Measurements from ENCODE around the gene FOXN4. TPM values are rescaled to one million over a fixed set of nuclear protein-coding genes. Genes with fewer than 3 reads are reported as not detected.
A peak's percentile ranks its signal among the peaks of the same experiment; 100 is the strongest.

The FOXN4 gene
- total and polyA plus RNA-seq, 9 of the 15 experiments (the other 6 are each of a cell fraction or from before 2014, with no cell fraction given): not detected

DNA sequence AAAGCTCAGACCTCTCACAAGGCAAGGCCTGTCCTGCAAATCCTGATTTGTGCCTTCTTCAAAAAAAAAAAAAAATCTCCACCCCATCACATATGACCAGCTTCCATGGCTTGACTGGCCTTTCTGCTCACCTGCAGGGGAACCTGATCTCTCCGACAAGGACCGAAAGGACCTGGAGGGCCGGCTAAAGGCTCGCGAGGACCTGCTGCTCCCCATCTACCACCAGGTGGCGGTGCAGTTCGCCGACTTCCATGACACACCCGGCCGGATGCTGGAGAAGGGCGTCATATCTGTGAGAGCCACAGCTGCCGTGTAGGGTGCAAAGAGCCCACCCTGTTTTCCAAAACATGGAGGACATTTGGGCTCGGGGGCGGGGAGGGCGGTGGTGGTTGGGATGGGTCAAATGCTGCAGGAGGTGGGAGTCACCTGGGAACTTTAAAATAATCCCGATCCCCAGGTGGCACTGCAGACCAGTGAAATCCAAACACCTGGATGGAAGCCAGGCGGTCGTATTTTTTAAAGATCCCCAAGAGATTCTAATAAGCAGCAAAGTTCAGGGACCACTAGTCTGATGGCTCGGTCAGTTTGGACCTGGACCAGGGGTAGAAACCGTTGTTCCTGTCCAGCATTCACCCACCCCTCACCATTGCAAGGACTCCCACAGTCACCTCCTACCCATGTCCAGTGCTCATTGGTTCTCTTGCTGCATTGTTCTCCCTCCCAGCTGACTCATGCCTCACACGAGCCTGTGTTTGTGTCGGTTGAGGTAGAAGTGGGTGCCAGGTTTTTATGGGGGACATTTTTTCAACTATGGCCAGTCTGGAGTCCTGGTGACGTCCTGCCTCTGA is 44.8 kb downstream of the FOXN4 start (continued):
- TF ChIP-seq, protein P1, sequence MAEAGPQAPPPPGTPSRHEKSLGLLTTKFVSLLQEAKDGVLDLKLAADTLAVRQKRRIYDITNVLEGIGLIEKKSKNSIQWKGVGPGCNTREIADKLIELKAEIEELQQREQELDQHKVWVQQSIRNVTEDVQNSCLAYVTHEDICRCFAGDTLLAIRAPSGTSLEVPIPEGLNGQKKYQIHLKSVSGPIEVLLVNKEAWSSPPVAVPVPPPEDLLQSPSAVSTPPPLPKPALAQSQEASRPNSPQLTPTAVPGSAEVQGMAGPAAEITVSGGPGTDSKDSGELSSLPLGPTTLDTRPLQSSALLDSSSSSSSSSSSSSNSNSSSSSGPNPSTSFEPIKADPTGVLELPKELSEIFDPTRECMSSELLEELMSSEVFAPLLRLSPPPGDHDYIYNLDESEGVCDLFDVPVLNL (CRISPR knock-in tag; IDR thresholded peaks at IDR 0.05; ENCODE audit: low read depth): no peak
- TF ChIP-seq KAT2B (IDR thresholded peaks at IDR 0.05; ENCODE audit: low read depth, low read length): no peak
- TF ChIP-seq MAZ (CRISPR knock-in tag; conservative IDR thresholded peaks at IDR 0.05 in 1 of 2, IDR thresholded peaks at IDR 0.05 in 1 of 2): 0 out of 4 replicates have a peak, but pooled peaks of 1 of the 2 experiments have one; percentile 21
- no peak for TF ChIP-seq SREBF2 (CRISPR knock-in tag; IDR thresholded peaks at IDR 0.05)
- no peak for TF ChIP-seq ZBTB17 (CRISPR knock-in tag; IDR thresholded peaks at IDR 0.05)
- TF ChIP-seq MAFF (IDR thresholded peaks at IDR 0.05; ENCODE audit: low read length): no peak
- TF ChIP-seq, protein P2, sequence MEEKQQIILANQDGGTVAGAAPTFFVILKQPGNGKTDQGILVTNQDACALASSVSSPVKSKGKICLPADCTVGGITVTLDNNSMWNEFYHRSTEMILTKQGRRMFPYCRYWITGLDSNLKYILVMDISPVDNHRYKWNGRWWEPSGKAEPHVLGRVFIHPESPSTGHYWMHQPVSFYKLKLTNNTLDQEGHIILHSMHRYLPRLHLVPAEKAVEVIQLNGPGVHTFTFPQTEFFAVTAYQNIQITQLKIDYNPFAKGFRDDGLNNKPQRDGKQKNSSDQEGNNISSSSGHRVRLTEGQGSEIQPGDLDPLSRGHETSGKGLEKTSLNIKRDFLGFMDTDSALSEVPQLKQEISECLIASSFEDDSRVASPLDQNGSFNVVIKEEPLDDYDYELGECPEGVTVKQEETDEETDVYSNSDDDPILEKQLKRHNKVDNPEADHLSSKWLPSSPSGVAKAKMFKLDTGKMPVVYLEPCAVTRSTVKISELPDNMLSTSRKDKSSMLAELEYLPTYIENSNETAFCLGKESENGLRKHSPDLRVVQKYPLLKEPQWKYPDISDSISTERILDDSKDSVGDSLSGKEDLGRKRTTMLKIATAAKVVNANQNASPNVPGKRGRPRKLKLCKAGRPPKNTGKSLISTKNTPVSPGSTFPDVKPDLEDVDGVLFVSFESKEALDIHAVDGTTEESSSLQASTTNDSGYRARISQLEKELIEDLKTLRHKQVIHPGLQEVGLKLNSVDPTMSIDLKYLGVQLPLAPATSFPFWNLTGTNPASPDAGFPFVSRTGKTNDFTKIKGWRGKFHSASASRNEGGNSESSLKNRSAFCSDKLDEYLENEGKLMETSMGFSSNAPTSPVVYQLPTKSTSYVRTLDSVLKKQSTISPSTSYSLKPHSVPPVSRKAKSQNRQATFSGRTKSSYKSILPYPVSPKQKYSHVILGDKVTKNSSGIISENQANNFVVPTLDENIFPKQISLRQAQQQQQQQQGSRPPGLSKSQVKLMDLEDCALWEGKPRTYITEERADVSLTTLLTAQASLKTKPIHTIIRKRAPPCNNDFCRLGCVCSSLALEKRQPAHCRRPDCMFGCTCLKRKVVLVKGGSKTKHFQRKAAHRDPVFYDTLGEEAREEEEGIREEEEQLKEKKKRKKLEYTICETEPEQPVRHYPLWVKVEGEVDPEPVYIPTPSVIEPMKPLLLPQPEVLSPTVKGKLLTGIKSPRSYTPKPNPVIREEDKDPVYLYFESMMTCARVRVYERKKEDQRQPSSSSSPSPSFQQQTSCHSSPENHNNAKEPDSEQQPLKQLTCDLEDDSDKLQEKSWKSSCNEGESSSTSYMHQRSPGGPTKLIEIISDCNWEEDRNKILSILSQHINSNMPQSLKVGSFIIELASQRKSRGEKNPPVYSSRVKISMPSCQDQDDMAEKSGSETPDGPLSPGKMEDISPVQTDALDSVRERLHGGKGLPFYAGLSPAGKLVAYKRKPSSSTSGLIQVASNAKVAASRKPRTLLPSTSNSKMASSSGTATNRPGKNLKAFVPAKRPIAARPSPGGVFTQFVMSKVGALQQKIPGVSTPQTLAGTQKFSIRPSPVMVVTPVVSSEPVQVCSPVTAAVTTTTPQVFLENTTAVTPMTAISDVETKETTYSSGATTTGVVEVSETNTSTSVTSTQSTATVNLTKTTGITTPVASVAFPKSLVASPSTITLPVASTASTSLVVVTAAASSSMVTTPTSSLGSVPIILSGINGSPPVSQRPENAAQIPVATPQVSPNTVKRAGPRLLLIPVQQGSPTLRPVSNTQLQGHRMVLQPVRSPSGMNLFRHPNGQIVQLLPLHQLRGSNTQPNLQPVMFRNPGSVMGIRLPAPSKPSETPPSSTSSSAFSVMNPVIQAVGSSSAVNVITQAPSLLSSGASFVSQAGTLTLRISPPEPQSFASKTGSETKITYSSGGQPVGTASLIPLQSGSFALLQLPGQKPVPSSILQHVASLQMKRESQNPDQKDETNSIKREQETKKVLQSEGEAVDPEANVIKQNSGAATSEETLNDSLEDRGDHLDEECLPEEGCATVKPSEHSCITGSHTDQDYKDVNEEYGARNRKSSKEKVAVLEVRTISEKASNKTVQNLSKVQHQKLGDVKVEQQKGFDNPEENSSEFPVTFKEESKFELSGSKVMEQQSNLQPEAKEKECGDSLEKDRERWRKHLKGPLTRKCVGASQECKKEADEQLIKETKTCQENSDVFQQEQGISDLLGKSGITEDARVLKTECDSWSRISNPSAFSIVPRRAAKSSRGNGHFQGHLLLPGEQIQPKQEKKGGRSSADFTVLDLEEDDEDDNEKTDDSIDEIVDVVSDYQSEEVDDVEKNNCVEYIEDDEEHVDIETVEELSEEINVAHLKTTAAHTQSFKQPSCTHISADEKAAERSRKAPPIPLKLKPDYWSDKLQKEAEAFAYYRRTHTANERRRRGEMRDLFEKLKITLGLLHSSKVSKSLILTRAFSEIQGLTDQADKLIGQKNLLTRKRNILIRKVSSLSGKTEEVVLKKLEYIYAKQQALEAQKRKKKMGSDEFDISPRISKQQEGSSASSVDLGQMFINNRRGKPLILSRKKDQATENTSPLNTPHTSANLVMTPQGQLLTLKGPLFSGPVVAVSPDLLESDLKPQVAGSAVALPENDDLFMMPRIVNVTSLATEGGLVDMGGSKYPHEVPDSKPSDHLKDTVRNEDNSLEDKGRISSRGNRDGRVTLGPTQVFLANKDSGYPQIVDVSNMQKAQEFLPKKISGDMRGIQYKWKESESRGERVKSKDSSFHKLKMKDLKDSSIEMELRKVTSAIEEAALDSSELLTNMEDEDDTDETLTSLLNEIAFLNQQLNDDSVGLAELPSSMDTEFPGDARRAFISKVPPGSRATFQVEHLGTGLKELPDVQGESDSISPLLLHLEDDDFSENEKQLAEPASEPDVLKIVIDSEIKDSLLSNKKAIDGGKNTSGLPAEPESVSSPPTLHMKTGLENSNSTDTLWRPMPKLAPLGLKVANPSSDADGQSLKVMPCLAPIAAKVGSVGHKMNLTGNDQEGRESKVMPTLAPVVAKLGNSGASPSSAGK (IDR thresholded peaks at IDR 0.05): peak; percentile 46
- TF ChIP-seq, protein P3, sequence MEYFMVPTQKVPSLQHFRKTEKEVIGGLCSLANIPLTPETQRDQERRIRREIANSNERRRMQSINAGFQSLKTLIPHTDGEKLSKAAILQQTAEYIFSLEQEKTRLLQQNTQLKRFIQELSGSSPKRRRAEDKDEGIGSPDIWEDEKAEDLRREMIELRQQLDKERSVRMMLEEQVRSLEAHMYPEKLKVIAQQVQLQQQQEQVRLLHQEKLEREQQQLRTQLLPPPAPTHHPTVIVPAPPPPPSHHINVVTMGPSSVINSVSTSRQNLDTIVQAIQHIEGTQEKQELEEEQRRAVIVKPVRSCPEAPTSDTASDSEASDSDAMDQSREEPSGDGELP (CRISPR knock-in tag; IDR thresholded peaks at IDR 0.05; ENCODE audit: borderline replicate concordance): peak; percentile 67; the same call in 1 of the 2 replicates
- TF ChIP-seq, protein P4, sequence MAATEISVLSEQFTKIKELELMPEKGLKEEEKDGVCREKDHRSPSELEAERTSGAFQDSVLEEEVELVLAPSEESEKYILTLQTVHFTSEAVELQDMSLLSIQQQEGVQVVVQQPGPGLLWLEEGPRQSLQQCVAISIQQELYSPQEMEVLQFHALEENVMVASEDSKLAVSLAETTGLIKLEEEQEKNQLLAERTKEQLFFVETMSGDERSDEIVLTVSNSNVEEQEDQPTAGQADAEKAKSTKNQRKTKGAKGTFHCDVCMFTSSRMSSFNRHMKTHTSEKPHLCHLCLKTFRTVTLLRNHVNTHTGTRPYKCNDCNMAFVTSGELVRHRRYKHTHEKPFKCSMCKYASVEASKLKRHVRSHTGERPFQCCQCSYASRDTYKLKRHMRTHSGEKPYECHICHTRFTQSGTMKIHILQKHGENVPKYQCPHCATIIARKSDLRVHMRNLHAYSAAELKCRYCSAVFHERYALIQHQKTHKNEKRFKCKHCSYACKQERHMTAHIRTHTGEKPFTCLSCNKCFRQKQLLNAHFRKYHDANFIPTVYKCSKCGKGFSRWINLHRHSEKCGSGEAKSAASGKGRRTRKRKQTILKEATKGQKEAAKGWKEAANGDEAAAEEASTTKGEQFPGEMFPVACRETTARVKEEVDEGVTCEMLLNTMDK (IDR thresholded peaks at IDR 0.05; ENCODE audit: borderline replicate concordance, insufficient read depth, low read depth, low read length, poor library complexity, severe bottlenecking): peak; percentile 16
- 0 out of 2 replicates have a peak, but pooled peaks have one; percentile 30 for TF ChIP-seq CTBP1 (IDR thresholded peaks at IDR 0.05; ENCODE audit: borderline replicate concordance)
